H9 (cell line): ENCODE results near the gene FBXL14. TPM values are rescaled to one million over a fixed set of nuclear protein-coding genes. Genes with fewer than 3 reads are reported as not detected.

ENCODE experiments used
- DNase-seq: peaks from one replicate; pipeline ENCODE4 v3.0.0-alpha.2; 2017
- H2AFZ ChIP-seq: one replicate; pipeline ENCODE4 v1.6.1; 2013; ENCODE audit warnings: mild to moderate bottlenecking, low read length, control low read depth, moderate library complexity
- H2AK5ac ChIP-seq: 2 replicates; pipeline ENCODE4 v1.6.1; 2013; ENCODE audit warnings: low read length, control low read depth, mixed read lengths; ENCODE audit not compliant: insufficient read length
- H2BK120ac ChIP-seq: one replicate; pipeline ENCODE4 v1.6.1; 2013; ENCODE audit warnings: low read depth, mild to moderate bottlenecking, low read length, control low read depth, inconsistent platforms; ENCODE audit not compliant: poor library complexity, severe bottlenecking
- H2BK12ac ChIP-seq: 2 replicates; pipeline ENCODE4 v1.6.1; 2013; ENCODE audit warnings: low read length, control low read depth, mixed read lengths, low read depth; ENCODE audit not compliant: insufficient read length
- H2BK15ac ChIP-seq: 2 replicates; pipeline ENCODE4 v1.6.1; 2013; ENCODE audit warnings: low read depth, low read length, control low read depth
- H2BK20ac ChIP-seq: one replicate; pipeline ENCODE4 v1.6.1; 2013; ENCODE audit warnings: low read depth, mild to moderate bottlenecking, low read length, control low read depth, inconsistent platforms; ENCODE audit not compliant: poor library complexity, severe bottlenecking
- H2BK5ac ChIP-seq: 2 replicates; pipeline ENCODE4 v1.6.1; 2013; ENCODE audit warnings: low read length, control low read depth, mixed read lengths; ENCODE audit not compliant: insufficient read length
- H3K14ac ChIP-seq: 2 replicates; pipeline ENCODE4 v1.6.1; 2013; ENCODE audit warnings: low read length, control low read depth; ENCODE audit not compliant: insufficient read depth
- H3K18ac ChIP-seq: 2 replicates; pipeline ENCODE4 v1.6.1; 2013; ENCODE audit warnings: low read depth, mild to moderate bottlenecking, mixed read lengths, low read length, control low read depth; ENCODE audit not compliant: insufficient read length
- H3K23ac ChIP-seq: 2 replicates; pipeline ENCODE4 v1.6.1; 2013; ENCODE audit warnings: low read length, control low read depth, mixed read lengths, low read depth; ENCODE audit not compliant: insufficient read length
- H3K23me2 ChIP-seq: 2 replicates; pipeline ENCODE4 v1.6.1; 2013; ENCODE audit warnings: low read depth, mild to moderate bottlenecking, mixed read lengths, low read length, control low read depth; ENCODE audit not compliant: insufficient read length, poor library complexity, severe bottlenecking
- H3K27ac ChIP-seq: 2 replicates; pipeline ENCODE4 v1.5.1; 2013; ENCODE audit warnings: low read length, control low read depth, mixed read lengths, low read depth; ENCODE audit not compliant: insufficient read length
- H3K27me3 ChIP-seq: 2 replicates; pipeline ENCODE4 v1.6.1; 2013; ENCODE audit warnings: low read length, control low read depth, inconsistent platforms; ENCODE audit not compliant: insufficient read depth
- H3K4ac ChIP-seq: 2 replicates; pipeline ENCODE4 v1.6.1; 2013; ENCODE audit warnings: low read depth, mild to moderate bottlenecking, control low read depth, inconsistent platforms, low read length, moderate library complexity
- H3K4me1 ChIP-seq: 2 replicates; pipeline ENCODE4 v1.6.1; 2013; ENCODE audit warnings: low read length, control low read depth, inconsistent platforms; ENCODE audit not compliant: insufficient read depth
- H3K4me2 ChIP-seq: 2 replicates; pipeline ENCODE4 v1.6.1; 2013; ENCODE audit warnings: low read length, control low read depth, mixed read lengths; ENCODE audit not compliant: insufficient read length, insufficient read depth
- H3K56ac ChIP-seq: 2 replicates; pipeline ENCODE4 v1.6.1; 2013; ENCODE audit warnings: low read depth, mild to moderate bottlenecking, mixed read lengths, low read length, control low read depth; ENCODE audit not compliant: insufficient read length
- H3K79me1 ChIP-seq: 2 replicates; pipeline ENCODE4 v1.6.1; 2013; ENCODE audit warnings: low read depth, mild to moderate bottlenecking, moderate library complexity, low read length, control low read depth, inconsistent platforms; ENCODE audit not compliant: insufficient read depth, poor library complexity, severe bottlenecking
- H3K79me2 ChIP-seq: 2 replicates; pipeline ENCODE4 v1.6.1; 2013; ENCODE audit warnings: low read length, control low read depth, inconsistent platforms; ENCODE audit not compliant: insufficient read depth
- H3K9ac ChIP-seq: 2 replicates; pipeline ENCODE4 v1.6.1; 2013; ENCODE audit warnings: low read length, control low read depth, mixed read lengths; ENCODE audit not compliant: insufficient read length; ENCODE audit errors: extremely low read depth
- H3K9me3 ChIP-seq: one replicate; pipeline ENCODE4 v1.6.1; 2013; ENCODE audit warnings: low read depth, low read length, inconsistent platforms; ENCODE audit not compliant: control insufficient read depth
- H3T11ph ChIP-seq: one replicate; pipeline ENCODE4 v1.6.1; 2013; ENCODE audit warnings: mild to moderate bottlenecking, low read length, control low read depth, inconsistent platforms
- H4K20me1 ChIP-seq: one replicate; pipeline ENCODE4 v1.6.1; 2013; ENCODE audit not compliant: control insufficient read depth, insufficient read length, insufficient read depth
- H4K5ac ChIP-seq: 2 replicates; pipeline ENCODE4 v1.6.1; 2013; ENCODE audit warnings: low read depth, mild to moderate bottlenecking, mixed read lengths, low read length, control low read depth; ENCODE audit not compliant: insufficient read length
- H4K8ac ChIP-seq: replicated peaks from 2 replicates; pipeline ENCODE4 v1.6.1; 2013; ENCODE audit warnings: low read length, control low read depth, mixed read lengths, low read depth; ENCODE audit not compliant: insufficient read length
- H4K91ac ChIP-seq: 2 replicates; pipeline ENCODE4 v1.6.1; 2013; ENCODE audit warnings: low read depth, mild to moderate bottlenecking, moderate library complexity, mixed read lengths, low read length, control low read depth; ENCODE audit not compliant: insufficient read length
- H3K27ac Mint-ChIP-seq, 3 experiments: 2 replicates in 2 of 3; 3 replicates in 1 of 3; pipeline ENCODE4 v1.8.0; 2020 to 2021; ENCODE audit warnings: mixed read lengths in 3 of 3, mild to moderate bottlenecking in 1 of 3, moderate library complexity in 1 of 3
- H3K27me3 Mint-ChIP-seq: 2 replicates; pipeline ENCODE4 v1.8.0; 2021; ENCODE audit warnings: low read depth, mild to moderate bottlenecking, moderate library complexity, mixed read lengths
- H3K36me3 Mint-ChIP-seq, 3 experiments: 2 replicates in 2 of 3; 3 replicates in 1 of 3; pipeline ENCODE4 v1.8.0; 2020 to 2021; ENCODE audit warnings: low read depth in 3 of 3, mixed read lengths in 3 of 3; ENCODE audit not compliant: insufficient read depth in 1 of 3
- H3K4me1 Mint-ChIP-seq, 2 experiments: 2 replicates each; pipeline ENCODE4 v1.8.0; 2020; ENCODE audit warnings: mixed read lengths in 2 of 2
- H3K4me3 Mint-ChIP-seq, 2 experiments: 2 replicates in 1 of 2; 3 replicates in 1 of 2; pipeline ENCODE4 v1.8.0; 2020 to 2021; ENCODE audit warnings: mild to moderate bottlenecking in 2 of 2, mixed read lengths in 2 of 2, moderate library complexity in 1 of 2
- H3K9me3 Mint-ChIP-seq, 2 experiments: 2 replicates in 1 of 2; 3 replicates in 1 of 2; pipeline ENCODE4 v1.8.0; 2020; ENCODE audit warnings: mild to moderate bottlenecking in 2 of 2, mixed read lengths in 2 of 2, moderate library complexity in 1 of 2
- WGBS: extraction: QIAGEN DNeasy Blood & Tissue Kit; methylation state at CpG from one replicate; pipeline ENCODE4 v1.1.7; 2013; ENCODE audit warnings: missing lambda C conversion rate, low lambda C conversion rate, mixed read lengths; ENCODE audit not compliant: insufficient read length; ENCODE audit errors: extremely low coverage; 5-methylcytosine and 5-hydroxymethylcytosine counted together
- total RNA-seq: library from RNA; stranded (reverse); gene quantifications from 2 replicates; pipeline ENCODE4 v1.2.1, GENCODE V29; 2021
- TF ChIP-seq, protein P1 (sequence below): fragments of 200-600 bp; sonication (generic); conservative IDR thresholded peaks from 3 replicates; pipeline ENCODE4 v1.8.0; 2021; ENCODE audit warnings: antibody characterized with exemption, mild to moderate bottlenecking

Gene FBXL14
- total RNA-seq, 1 experiment from 2014 or later, result 15.6 TPM

DNA sequence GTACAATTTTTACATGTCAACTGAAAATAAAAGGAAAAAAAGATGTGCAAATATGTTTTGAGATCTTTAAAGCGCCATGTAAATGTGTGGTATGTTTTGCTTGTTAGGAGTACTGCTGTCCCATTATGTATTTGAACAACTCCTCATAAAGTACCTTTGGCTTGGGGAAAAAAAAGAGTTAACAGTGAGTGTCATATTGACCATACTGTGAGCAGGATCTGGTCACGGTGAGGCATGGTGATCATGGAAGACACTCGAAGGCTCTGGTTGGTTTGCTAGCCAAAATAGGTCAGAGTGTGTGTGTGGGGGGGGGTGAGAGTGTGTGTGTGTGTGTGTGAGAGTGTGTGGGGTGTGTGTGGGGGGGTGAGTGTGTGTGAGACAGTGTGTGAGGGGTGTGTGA, 10.1 kb upstream of the FBXL14 start:
- Histone ChIP-seq H3K4me2 (no peak overlapping the region), H3K56ac (no peak overlapping the region), H2BK20ac (no peak overlapping the region), H2BK120ac (no peak overlapping the region), H2BK12ac (no peak overlapping the region), H2AFZ (no peak overlapping the region), H4K20me1 (no peaks in the 10 kb centered on the region), H2BK15ac (no peak overlapping the region), H4K5ac (no peak overlapping the region), H2AK5ac (no peak overlapping the region), H3K23ac (no peak overlapping the region), H3K4me1 (0 out of 2 replicates have a peak, but pooled peaks cover 2% of the 10 kb centered on the region), H4K91ac (no peak overlapping the region), H3K79me2 (no peaks in the 10 kb centered on the region), H2BK5ac (no peak overlapping the region), H3T11ph (no peak overlapping the region), H3K4ac (no peak overlapping the region), H3K27me3 (peaks cover 2% of the 10 kb centered on the region; the same call in 1 of the 2 replicates), H3K9me3 (no peaks in the 10 kb centered on the region), H3K23me2 (peaks cover 6% of the 10 kb centered on the region), H3K18ac (no peak overlapping the region), H3K27ac (no peak overlapping the region), H4K8ac (no peak overlapping the region), H3K9ac (no peak overlapping the region), H3K14ac (no peak overlapping the region), H3K79me1 (no peaks in the 10 kb centered on the region)
- H3K4me1 Mint-ChIP-seq, result peaks cover 16 to 20% of the 10 kb centered on the region in 2 experiments
- H3K27me3 Mint-ChIP-seq, result peaks cover 57% of the 10 kb centered on the region
- DNase-seq, result no peak
- H3K36me3 Mint-ChIP-seq, result no peaks in the 10 kb centered on the region
- H3K9me3 Mint-ChIP-seq, result no peaks in the 10 kb centered on the region
- no CpG with 5 or more reads among the region's 3 CpGs for WGBS
- H3K27ac Mint-ChIP-seq, result no peak overlapping the region
- TF ChIP-seq, protein P1, sequence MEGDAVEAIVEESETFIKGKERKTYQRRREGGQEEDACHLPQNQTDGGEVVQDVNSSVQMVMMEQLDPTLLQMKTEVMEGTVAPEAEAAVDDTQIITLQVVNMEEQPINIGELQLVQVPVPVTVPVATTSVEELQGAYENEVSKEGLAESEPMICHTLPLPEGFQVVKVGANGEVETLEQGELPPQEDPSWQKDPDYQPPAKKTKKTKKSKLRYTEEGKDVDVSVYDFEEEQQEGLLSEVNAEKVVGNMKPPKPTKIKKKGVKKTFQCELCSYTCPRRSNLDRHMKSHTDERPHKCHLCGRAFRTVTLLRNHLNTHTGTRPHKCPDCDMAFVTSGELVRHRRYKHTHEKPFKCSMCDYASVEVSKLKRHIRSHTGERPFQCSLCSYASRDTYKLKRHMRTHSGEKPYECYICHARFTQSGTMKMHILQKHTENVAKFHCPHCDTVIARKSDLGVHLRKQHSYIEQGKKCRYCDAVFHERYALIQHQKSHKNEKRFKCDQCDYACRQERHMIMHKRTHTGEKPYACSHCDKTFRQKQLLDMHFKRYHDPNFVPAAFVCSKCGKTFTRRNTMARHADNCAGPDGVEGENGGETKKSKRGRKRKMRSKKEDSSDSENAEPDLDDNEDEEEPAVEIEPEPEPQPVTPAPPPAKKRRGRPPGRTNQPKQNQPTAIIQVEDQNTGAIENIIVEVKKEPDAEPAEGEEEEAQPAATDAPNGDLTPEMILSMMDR, result no peak
- H3K4me3 Mint-ChIP-seq, result no peak overlapping the region
